Trophoblast cell (in vitro differentiated cells and primary cell): ENCODE measurements around the gene NPIPA7.
"Not testable (repeated sequence)": the region's sequence is repeated elsewhere in the genome, so short reads cannot be mapped to it uniquely, and the experiment has no call there.

Source experiments
- DNase-seq, 2 donors: peaks; one replicate each; pipeline ENCODE4 v3.0.0-alpha.2; 2016
- H2AFZ ChIP-seq: 2 replicates; pipeline ENCODE4 v1.6.1; 2013; ENCODE audit warnings: low read length, moderate library complexity, mild to moderate bottlenecking; ENCODE audit not compliant: insufficient read depth, poor library complexity
- H2AK5ac ChIP-seq: 2 replicates; pipeline ENCODE4 v1.6.1; 2013; ENCODE audit warnings: mild to moderate bottlenecking, low read length
- H2BK120ac ChIP-seq: 2 replicates; pipeline ENCODE4 v1.6.1; 2013; ENCODE audit warnings: low read length, mild to moderate bottlenecking, moderate library complexity; ENCODE audit not compliant: insufficient read depth, poor library complexity
- H2BK12ac ChIP-seq: 2 replicates; pipeline ENCODE4 v1.6.1; 2013; ENCODE audit warnings: mild to moderate bottlenecking, low read length, moderate library complexity
- H2BK5ac ChIP-seq: 2 replicates; pipeline ENCODE4 v1.6.1; 2013; ENCODE audit warnings: low read length, low read depth, moderate library complexity, mild to moderate bottlenecking; ENCODE audit not compliant: poor library complexity
- H3K14ac ChIP-seq: 2 replicates; pipeline ENCODE4 v1.6.1; 2013; ENCODE audit warnings: mild to moderate bottlenecking, low read length
- H3K18ac ChIP-seq: 2 replicates; pipeline ENCODE4 v1.6.1; 2013; ENCODE audit warnings: mild to moderate bottlenecking, low read length
- H3K23ac ChIP-seq: 2 replicates; pipeline ENCODE4 v1.6.1; 2013; ENCODE audit warnings: low read length
- H3K27ac ChIP-seq: 2 replicates; pipeline ENCODE4 v1.5.1; 2013; ENCODE audit warnings: low read depth, mild to moderate bottlenecking, inconsistent platforms, low read length, moderate library complexity
- H3K27me3 ChIP-seq: 2 replicates; pipeline ENCODE4 v1.6.1; 2013; ENCODE audit warnings: inconsistent platforms, mild to moderate bottlenecking, low read length, moderate library complexity; ENCODE audit not compliant: insufficient read depth
- H3K36me3 ChIP-seq, 2 experiments: 1 replicate in 1 of 2; 2 replicates in 1 of 2; pipeline ENCODE4 v1.6.1; 2013; ENCODE audit warnings: low read length in 2 of 2, mild to moderate bottlenecking in 2 of 2, moderate library complexity in 1 of 2; ENCODE audit not compliant: insufficient read depth in 2 of 2, control insufficient read depth in 1 of 2
- H3K4ac ChIP-seq: 2 replicates; pipeline ENCODE4 v1.6.1; 2013; ENCODE audit warnings: low read depth, mild to moderate bottlenecking, low read length, moderate library complexity
- H3K4me1 ChIP-seq, 2 experiments: 1 replicate in 1 of 2; 2 replicates in 1 of 2; pipeline ENCODE4 v1.6.1; 2013; ENCODE audit warnings: low read length in 2 of 2, mild to moderate bottlenecking in 2 of 2, moderate library complexity in 1 of 2; ENCODE audit not compliant: insufficient read depth in 2 of 2, control insufficient read depth in 1 of 2
- H3K4me2 ChIP-seq: 2 replicates; pipeline ENCODE4 v1.6.1; 2013; ENCODE audit warnings: inconsistent platforms, mild to moderate bottlenecking, low read length, moderate library complexity
- H3K4me3 ChIP-seq: 2 replicates; pipeline ENCODE4 v1.5.1; 2013; ENCODE audit warnings: mild to moderate bottlenecking, low read depth, low read length, inconsistent platforms
- H3K79me1 ChIP-seq: one replicate; pipeline ENCODE4 v1.6.1; 2013; ENCODE audit warnings: low read length
- H3K79me2 ChIP-seq: 2 replicates; pipeline ENCODE4 v1.6.1; 2013; ENCODE audit warnings: low read length, mild to moderate bottlenecking; ENCODE audit not compliant: control insufficient read depth, insufficient read depth, poor library complexity
- H3K9ac ChIP-seq: 2 replicates; pipeline ENCODE4 v1.6.1; 2013; ENCODE audit warnings: mild to moderate bottlenecking, low read length
- H3K9me3 ChIP-seq: 2 replicates; pipeline ENCODE4 v1.6.1; 2013; ENCODE audit warnings: low read depth, mild to moderate bottlenecking, control low read depth, inconsistent platforms, low read length; ENCODE audit not compliant: insufficient read depth
- H4K12ac ChIP-seq: 2 replicates; pipeline ENCODE4 v1.6.1; 2013; ENCODE audit warnings: low read depth, mild to moderate bottlenecking, low read length, moderate library complexity
- H4K8ac ChIP-seq: 2 replicates; pipeline ENCODE4 v1.6.1; 2013; ENCODE audit warnings: low read depth, mild to moderate bottlenecking, low read length, moderate library complexity
- H4K91ac ChIP-seq: one replicate; pipeline ENCODE4 v1.6.1; 2013; ENCODE audit warnings: low read depth, mild to moderate bottlenecking, low read length, moderate library complexity
- WGBS: extraction: QIAGEN DNeasy Blood & Tissue Kit; methylation state at CpG from one replicate; pipeline ENCODE4 v1.1.7; 2013; ENCODE audit warnings: missing lambda C conversion rate; ENCODE audit not compliant: insufficient read length, insufficient coverage; ENCODE audit errors: extremely low coverage; 5-methylcytosine and 5-hydroxymethylcytosine counted together

The NPIPA7 gene

DNA sequence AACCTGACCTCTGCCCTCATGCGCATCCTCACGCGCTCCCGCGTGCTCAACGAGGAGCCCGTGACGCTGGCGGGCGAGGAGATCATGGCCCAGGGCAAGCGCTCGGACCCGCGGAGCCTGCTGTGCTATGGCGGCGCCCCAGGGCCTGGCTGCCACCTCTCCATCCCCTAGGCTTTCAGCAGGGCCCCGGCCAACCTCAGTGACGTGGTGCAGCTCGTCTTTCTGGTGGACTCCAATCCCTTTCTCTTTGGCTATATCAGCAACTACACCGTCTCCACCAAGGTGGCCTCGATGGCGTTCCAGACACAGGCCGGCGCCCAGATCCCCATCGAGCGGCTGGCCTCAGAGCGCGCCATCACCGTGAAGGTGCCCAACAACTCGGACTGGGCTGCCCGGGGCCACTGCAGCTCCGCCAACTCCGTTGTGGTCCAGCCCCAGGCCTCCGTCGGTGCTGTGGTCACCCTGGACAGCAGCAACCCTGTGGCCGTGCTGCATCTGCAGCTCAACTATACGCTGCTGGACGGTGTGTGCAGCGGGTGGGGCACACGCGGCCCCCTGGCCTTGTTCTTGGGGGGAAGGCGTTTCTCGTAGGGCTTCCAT, 7.7 kb upstream of the NPIPA7 start:
- not testable (repeated sequence) for H2AK5ac ChIP-seq, H3K79me1 ChIP-seq, H4K8ac ChIP-seq, H3K9ac ChIP-seq, H2BK120ac ChIP-seq, H3K79me2 ChIP-seq, H3K4me3 ChIP-seq, H3K4me2 ChIP-seq, H3K14ac ChIP-seq, H3K9me3 ChIP-seq, H3K27me3 ChIP-seq, DNase-seq, H3K4me1 ChIP-seq, H2AFZ ChIP-seq, H4K12ac ChIP-seq, H2BK5ac ChIP-seq, H3K36me3 ChIP-seq, H2BK12ac ChIP-seq, H3K4ac ChIP-seq, H3K18ac ChIP-seq, H3K23ac ChIP-seq, H4K91ac ChIP-seq, H3K27ac ChIP-seq
- no CpG with 5 or more reads among the region's 43 CpGs for WGBS

DNA sequence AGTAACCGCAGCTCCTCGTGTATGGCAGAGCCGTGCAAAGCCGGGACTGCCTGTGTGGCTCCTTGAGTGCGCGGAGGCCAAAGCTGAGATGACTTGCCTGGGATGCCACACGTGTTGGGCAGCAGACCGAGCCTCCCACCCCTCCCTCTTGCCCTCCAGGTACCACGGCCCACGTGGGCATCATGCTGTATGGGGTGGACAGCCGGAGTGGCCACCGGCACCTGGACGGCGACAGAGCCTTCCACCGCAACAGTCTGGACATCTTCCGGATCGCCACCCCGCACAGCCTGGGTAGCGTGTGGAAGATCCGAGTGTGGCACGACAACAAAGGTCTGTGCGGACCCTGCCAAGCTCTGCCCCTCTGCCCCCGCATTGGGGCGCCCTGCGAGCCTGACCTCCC, 4.7 kb upstream of the NPIPA7 start:
- not testable (repeated sequence) for H3K9me3 ChIP-seq, H3K4me3 ChIP-seq, H2AFZ ChIP-seq, H3K18ac ChIP-seq, H3K4me2 ChIP-seq, H3K36me3 ChIP-seq, H3K27ac ChIP-seq, H3K4me1 ChIP-seq, H3K23ac ChIP-seq, H3K4ac ChIP-seq, DNase-seq, H2BK120ac ChIP-seq, H2BK12ac ChIP-seq, H4K8ac ChIP-seq, H2BK5ac ChIP-seq, H3K79me2 ChIP-seq, H3K14ac ChIP-seq, H2AK5ac ChIP-seq, H4K91ac ChIP-seq, H3K79me1 ChIP-seq, H3K9ac ChIP-seq, H4K12ac ChIP-seq, H3K27me3 ChIP-seq
- WGBS = no CpG with 5 or more reads among the region's 25 CpGs

DNA sequence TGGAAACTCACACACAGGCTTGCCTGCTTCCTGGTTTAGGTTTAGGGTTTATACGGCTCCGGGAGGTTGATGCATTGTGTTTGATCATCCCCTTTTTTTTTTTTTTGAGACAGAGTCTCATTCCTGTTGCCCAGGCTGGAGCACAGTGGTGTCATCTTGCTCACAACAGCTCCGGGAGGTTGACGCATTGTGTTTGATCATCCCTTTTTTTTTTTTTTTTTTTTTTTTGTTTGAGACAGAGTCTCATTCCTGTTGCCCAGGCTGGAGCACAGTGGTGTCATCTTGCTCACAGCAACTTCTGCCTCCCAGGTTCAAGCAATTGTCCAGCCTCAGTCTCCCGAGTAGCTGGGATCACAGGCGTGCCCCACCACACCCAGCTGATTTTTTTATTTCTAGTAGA, 20.7 kb downstream of the NPIPA7 start:
- H2BK12ac ChIP-seq, H2BK120ac ChIP-seq, H3K14ac ChIP-seq, H4K91ac ChIP-seq, H3K4me1 ChIP-seq, H2AFZ ChIP-seq, H3K4ac ChIP-seq, H4K12ac ChIP-seq, H2BK5ac ChIP-seq, H3K9me3 ChIP-seq, H4K8ac ChIP-seq, H3K79me1 ChIP-seq, H3K27ac ChIP-seq, H3K4me2 ChIP-seq, H3K23ac ChIP-seq, H3K9ac ChIP-seq, H3K18ac ChIP-seq, H2AK5ac ChIP-seq, H3K27me3 ChIP-seq, H3K4me3 ChIP-seq, H3K79me2 ChIP-seq, DNase-seq, H3K36me3 ChIP-seq: not testable (repeated sequence)
- WGBS = no CpG with 5 or more reads among the region's 6 CpGs

DNA sequence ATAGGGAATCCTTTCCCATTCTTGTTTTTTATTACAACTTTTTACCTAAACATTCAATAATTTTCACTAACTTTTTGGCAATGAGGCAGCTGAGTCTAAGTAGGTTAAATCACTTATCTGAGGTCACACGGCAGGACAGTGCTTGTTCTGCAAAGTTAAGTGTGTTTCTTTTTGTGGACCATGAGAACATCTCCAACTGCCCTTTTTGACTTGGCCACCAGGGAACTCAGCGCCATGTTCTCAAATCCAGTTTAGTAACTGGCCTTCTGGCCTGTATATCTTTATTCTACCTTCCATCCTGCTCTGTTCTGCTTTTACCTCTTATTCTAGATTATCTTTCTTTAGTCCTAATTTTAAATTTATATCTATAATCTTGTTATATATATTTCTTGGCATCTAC, 23.4 kb downstream of the NPIPA7 start:
- H3K27me3 ChIP-seq, H3K23ac ChIP-seq, DNase-seq: not testable (repeated sequence)

More for the DNA sequence above, 23.4 kb downstream of the NPIPA7 start:
- H3K27ac ChIP-seq, H3K9me3 ChIP-seq, H3K14ac ChIP-seq, H3K36me3 ChIP-seq, H3K4me1 ChIP-seq, H4K91ac ChIP-seq, H3K4ac ChIP-seq, H3K4me2 ChIP-seq, H2BK12ac ChIP-seq, H4K8ac ChIP-seq, H2BK120ac ChIP-seq, H3K4me3 ChIP-seq, H2BK5ac ChIP-seq, H3K79me2 ChIP-seq, H3K9ac ChIP-seq, H2AK5ac ChIP-seq, H2AFZ ChIP-seq, H3K79me1 ChIP-seq, H3K18ac ChIP-seq, H4K12ac ChIP-seq: not testable (repeated sequence)
- no CpG with 5 or more reads among the region's 2 CpGs for WGBS
